HL-60/S4 treated with retinoic acid at 250 ng/mL for 4 days and 3 days (cell line): ENCODE results near the gene ARHGEF3.
"Not testable (repeated sequence)": the region's sequence is repeated elsewhere in the genome, so short reads cannot be mapped to it uniquely, and the experiment has no call there.

Experiments used
- in situ Hi-C: fragments of 300-500 bp; cut with MboI; formaldehyde crosslinking; loops from 2 replicates; pipeline ENCODE4 v1.7.0; 2022; ENCODE audit warnings: low sequenced_read_pairs

Gene ARHGEF3

DNA sequence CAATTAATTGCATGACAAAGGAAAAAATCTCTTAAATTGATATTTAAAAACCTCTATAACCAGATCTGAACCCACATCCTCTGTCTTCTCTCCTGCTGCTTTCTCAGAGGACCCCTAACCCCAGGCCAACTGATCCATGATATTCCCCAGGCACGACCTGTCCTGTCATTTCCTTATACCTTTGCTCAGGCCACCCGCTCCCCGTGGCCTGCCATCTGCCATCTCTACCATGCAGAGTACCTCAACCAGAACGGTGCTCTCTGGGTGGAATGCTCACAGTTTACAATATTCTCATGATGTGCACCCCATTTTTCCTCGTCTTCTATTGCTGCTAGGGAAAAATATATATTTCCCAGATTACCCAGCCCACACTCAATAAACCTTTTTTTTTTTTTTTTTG lies 57.7 kb downstream of the ARHGEF3 start:
- in situ Hi-C loops = no loop called here

DNA sequence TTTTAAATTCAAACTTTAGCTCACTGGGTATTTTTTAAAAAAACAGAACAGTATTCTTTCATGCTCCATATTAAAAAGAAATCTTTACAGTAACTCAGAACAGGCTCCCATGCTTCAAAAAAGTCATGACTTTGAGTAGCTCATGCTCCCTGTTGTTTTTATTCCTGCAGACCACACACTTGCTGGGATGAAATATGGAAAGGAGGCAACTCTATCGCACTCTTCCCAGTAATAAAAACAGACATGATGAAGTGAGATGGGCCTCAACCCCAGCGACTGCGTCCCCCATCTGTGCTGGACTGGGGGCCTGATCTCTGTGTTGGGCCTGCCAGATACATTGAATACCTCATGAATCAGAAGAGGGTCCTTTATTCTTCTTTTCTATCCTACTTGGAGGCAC lies 58.9 kb downstream of the ARHGEF3 start:
- in situ Hi-C loops = no loop called here

DNA sequence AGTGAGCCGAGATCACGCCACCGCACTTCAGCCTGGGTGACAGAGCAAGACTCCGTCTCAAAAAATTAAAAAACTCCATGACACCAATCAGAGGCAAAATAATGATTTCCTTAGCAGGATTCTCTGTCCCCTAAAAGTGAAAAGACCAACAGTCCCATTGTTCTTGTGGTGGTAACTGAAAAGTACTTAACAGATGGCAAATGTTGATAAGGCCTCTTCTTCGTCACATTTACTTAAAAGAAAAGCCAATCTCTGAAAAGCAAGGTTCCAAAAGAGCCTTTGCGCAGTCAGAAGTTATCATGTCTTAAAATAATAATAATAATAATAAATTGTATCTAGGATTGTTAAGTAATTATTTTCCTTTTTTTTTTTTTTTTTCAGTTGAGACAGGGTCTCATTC lies 62.7 kb downstream of the ARHGEF3 start:
- in situ Hi-C loops = no loop called here

DNA sequence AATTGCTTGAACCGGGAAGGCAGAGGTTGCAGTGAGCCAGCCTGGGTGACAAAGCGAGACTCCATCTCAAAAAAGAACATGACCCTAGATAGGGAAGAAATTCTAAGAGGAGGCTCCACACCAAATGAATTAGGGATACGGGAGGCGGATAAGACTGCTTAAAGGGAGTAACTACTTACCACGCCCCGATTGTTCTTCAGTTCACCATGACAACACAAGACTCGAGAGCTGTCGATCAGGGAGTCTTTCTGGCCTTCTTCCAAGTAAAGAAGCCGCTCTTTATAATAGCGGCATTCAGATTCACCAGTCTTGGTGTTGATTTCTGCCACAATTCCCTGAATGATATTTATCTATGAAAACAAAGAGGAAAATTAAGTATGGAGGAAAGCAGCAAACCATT lies 64.7 kb downstream of the ARHGEF3 start:
- in situ Hi-C loops = no loop called here

DNA sequence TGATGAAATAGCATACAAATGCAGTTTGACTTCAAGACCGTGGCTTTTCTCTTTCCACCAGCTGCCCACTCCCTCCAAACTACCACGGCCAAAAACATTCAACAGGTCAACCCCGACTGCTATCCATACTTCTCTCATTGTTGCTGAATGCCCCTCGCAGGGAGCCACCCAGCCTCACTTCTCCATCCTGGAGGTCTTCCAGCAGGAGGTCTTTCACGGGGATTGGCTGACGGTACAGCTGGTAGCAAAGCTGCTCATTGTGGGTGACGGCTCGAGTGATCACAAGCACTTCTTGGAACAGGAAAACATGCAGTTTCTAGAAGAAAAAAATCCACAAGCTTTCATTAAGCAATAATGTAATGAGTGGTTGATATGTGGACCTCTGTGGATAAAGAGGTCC lies 69.6 kb downstream of the ARHGEF3 start:
- in situ Hi-C loops = no loop called here

DNA sequence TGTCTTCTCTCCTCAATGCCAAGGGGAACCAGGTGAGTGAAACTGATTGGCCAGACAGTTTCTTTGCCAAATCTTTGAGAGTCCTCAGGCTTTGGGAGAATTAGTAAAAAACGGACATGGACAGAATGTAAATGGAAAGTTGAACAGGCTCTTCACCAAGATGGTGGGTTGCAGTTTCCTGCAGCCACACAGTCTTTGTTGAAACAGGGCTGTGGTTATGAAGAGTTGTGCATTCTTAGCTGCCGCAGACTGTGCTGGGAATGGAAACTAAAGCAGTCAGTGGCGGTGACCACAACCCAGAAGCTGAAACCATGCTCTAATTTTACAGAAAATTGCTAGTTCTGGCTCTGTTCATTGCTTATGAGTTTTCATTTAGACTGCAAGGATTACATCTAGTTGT lies 76.6 kb downstream of the ARHGEF3 start:
- in situ Hi-C loops = no loop called here

DNA sequence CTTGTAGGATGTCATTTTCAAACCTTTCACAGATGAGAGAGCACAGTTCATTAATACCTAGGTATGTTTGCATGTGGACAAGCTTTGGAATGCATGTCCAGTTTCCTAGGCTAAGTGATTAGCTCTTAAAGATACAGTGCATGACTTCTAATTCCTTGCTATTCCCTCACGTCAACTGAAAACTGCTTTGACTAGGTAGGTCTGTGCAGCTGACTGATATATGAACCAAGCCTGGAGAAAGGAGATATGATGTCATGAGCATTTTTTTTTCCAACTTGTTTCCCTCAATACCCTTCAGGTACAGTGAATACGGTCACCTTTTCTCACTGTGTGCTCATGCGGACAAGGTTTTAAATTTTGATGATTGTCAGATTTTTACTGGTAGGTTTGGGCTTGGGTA lies 77.1 kb downstream of the ARHGEF3 start:
- in situ Hi-C loops = no loop called here

DNA sequence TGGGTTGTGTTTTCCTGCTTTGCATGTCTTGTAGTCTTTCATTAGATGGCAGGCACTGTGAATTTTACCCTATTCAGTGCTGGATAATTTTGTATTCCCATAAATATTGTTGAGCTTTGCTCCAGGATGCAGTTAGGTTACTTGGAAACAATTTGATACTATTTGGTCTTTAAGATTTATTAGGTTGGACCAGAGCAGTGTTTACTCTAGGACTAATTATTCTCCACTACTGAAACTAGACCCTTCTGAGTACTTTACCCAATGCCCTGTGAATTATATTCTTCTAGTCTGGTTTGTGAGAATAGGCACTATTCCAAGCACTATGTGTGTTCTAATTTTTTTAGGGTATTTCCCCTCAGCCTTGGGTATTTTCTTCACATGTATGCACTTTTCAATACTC lies 80.9 kb downstream of the ARHGEF3 start:
- in situ Hi-C loops = no loop called here

DNA sequence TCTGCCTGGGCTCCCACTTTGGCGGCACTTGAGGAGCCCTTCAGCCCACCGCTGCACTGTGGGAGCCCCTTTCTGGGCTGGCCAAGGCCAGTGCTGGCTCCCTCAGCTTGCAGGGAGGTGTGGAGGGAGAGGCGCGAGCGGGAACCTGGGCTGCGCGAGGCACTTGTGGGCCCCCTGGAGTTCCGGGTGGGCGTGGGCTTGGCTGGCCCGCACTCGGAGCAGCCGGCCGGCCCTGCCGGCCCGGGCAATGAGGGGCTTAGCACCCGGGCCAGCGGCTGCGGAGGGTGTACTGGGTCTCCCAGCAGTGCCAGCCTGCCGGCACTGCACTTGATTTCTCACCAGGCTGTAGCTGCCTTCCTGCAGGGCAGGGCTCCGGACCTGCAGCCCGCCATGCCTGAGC lies 82.9 kb downstream of the ARHGEF3 start:
- in situ Hi-C loops = not testable (repeated sequence)

DNA sequence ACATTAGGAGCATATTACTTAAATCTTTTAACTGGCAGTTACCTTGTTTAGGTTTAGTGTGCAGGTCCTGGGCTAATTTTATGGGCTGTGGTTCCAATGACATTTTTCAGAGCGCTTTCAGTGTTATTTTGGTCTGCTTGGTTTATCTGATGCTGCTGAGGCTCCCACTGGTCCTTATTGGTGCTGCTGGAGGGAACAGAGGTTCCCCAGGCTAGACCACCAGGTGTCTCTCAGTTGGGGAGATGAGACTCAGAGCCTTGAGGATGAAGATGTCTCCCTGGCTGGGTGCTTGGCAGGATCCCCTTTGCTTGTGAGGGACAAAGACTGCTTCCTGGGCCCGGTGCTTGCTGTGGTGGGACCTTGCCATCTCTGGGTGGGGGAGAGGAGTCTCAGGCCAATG lies 90.4 kb downstream of the ARHGEF3 start:
- in situ Hi-C loops = no loop called here

DNA sequence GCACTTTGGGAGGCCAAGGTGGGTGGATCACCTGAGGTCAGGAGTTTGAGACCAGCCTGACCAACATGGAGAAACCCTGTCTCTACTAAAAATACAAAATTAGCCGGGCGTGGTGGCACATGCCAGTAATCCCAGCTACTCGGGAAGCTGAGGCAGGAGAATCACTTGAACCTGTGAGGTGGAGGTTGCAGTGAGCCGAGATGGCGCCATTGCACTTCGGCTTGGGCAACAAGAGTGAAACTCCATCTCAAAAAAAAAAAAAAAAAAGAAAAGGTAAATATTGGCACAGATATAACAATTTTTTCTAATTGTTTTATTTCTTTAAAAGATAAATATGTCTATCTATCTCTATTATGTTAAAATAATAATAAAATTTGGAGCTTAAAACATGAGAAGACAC lies 94.3 kb downstream of the ARHGEF3 start:
- in situ Hi-C loops = loop anchor here (10.0 kb wide), 1 partner anchor 287 kb away; no protein-coding TSS in a partner anchor

DNA sequence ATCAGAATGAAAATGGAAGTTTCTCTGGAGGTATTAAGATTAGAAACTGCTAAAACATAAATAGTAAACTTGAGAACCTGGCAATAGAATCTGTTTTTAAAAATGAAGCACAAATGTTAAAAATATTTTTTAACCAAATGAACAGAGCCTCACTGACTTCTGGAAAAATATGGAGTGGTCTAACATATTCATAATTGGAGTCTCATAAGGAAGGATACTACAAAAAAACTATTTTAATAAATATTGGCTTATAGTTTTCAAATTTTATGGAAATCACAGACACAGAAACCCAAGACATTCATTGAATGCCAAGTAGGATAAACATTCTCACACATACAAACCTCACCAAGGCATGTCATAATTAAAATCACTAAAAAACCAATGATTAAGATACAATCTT lies 95.1 kb downstream of the ARHGEF3 start:
- in situ Hi-C loops = loop anchor here (10.0 kb wide), 1 partner anchor 288 kb away; no protein-coding TSS in a partner anchor

DNA sequence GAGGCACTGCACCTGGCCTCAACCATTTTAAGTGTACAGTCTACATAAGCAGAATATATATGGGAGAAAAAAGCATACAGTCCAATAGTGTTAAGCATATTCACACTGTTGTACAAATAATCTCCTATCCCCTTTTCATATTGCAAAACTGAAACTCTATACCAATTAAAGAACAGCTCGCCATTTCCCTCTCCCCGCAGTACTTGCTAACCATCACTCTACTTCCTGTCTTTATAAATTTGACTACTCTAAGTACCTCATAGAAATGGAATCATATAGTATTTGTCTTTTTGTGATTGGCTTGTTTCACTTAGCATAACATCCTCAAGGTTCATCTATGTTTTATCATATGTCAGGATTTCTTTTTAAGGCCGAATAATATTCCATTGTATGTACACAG lies 97.0 kb downstream of the ARHGEF3 start:
- in situ Hi-C loops = loop anchor here (10.0 kb wide), 1 partner anchor 290 kb away; no protein-coding TSS in a partner anchor

DNA sequence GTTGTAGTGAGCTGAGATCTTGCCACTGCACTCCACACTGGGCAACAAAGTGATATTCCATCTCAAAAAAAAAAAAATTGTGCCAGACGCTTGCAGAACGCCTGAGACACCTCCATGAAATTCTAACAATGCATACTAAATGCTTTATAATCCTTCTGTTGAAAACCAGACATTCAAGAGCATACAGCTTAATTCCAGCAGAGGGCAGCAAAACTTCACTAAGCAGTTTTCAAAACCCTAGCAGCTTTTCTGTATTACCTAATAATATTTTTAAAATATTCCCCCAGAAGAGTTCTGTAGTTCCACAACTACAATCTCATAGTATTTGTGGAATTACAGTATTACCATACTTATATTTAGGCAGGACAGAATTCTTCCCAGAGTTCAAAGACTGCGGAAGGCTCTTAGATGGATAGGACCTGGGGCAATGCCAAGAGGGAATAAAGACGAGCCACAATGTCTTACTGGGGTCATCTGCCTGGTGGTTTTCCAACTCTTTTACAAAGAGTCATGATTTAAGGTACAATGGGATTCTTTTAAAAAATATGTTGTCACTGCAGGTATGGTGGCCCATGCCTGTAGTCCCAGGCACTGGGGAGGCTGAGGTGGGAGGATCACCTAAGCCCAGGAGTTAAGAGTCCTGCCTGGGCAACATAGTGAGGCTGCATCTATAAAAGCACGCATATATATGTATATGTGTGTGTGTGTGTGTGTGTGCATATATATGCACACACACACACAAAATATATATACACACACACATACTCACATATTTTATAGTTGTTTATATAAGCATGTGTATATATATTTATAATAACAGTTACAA lies 99.0 kb downstream of the ARHGEF3 start:
- in situ Hi-C loops = loop anchor here (10.0 kb wide), 1 partner anchor 292 kb away; no protein-coding TSS in a partner anchor

DNA sequence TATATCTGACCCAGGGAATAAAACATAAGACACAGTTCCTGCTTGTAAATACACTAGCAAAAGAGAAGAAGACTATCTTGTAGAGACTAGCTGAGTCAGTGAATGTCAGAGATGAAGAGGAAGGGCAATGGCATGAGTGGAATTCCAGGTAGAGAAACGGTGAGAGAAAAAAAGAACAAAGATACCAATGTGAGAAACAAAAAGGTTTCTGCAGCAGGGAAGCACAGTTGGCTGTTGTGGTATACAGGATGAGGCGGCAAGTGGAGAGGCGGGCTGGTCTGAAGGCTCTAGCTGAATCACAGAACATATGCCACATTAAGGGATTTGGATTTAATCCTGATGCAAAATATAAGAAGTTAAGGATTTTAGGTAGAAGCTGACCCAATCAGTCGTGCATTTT lies 101.6 kb downstream of the ARHGEF3 start:
- in situ Hi-C loops = loop anchor here (10.0 kb wide), 1 partner anchor 295 kb away; no protein-coding TSS in a partner anchor

DNA sequence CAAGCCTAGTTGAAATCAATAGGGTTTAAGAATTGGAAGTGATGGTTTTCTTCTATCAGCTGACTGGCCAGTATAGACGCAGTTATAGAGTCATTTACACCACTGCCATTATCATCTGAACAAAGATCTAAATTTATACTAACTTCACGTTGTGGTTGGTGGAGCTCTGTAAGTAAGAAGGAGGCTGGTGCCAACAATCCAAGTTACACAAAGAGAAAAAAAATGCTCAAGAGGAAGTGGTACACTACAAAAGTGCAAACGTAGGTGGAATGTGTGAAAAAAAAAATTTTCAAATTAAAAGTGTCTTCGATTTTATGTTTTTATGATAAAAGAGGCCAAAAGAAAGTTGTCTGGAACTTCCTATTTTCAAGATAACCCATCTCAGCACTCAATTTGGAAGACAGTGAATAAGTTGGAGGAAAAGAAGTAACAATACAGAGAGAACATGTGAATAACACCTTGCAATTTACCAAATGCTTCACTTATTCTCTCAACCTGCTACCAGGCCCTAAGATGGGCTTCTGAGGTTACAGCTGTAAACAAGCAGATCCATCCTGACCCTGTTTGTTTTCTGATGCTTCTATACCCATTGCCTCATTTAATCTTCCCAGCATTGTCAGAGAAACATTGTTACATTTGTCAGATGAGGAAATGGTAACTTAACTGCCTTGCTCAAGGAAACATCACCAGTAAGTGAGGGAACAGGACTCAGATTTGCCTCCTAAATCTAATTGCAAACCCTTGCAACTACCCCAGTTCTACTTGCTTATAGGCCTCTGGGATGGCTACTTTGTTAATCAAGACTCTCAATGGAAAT lies 106.7 kb downstream of the ARHGEF3 start:
- in situ Hi-C loops = no loop called here

DNA sequence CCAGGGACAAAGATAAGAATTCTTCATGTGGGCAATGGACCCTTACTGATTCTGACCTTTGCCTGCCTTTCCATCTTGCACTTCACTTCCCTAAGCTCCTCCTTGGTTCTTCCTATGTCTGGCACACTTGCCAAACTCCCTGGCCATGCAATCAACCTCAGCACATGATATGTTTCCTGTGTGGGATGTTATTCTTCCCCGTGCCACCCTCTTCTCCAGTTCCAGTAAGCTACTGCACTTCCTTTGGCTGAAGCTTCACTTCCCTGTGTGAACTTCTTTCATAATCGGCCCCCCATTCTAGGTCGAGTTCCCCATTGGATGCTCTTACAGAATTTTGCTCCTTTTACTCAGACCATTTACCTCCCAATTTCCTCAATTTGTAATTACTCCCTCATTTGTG lies 108.0 kb downstream of the ARHGEF3 start:
- in situ Hi-C loops = no loop called here

DNA sequence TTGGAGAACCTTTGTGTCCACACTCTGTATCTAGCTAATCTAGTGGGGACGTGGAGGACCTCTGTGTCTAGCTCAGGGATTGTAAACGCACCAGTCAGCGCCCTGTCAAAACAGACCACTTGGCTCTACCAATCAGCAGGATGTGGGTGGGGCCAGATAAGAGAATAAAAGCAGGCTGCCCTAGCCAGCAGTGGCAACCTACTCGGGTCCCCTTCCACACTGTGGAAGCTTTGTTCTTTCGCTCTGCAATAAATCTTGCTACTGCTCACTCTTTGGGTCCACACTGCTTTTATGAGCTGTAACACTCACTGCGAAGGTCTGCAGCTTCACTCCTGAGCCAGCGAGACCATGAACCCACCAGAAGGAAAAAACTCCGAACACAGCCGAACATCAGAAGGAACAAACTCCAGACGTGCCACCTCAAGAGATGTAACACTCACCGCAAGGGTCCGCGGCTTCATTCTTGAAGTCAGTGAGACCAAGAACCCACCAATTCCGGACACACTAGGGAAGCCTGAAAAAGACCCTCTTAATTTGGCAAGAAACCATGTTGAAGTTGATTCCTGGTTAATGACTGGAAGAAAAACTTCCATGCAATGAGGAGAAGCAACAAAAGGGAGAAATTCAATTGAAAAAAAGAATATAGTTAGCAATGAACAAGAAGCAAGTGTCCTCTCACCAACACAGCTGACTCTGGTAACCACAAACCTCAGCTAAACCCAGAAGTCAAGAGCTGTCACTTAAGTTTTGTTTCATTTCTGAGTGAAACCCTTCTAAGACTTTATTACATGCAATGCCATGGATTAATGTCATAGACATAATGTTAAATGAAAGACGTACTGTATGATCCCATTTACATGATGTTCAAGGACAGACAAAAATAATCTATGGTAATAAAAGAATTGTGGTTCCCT lies 109.0 kb downstream of the ARHGEF3 start:
- in situ Hi-C loops = not testable (repeated sequence)

DNA sequence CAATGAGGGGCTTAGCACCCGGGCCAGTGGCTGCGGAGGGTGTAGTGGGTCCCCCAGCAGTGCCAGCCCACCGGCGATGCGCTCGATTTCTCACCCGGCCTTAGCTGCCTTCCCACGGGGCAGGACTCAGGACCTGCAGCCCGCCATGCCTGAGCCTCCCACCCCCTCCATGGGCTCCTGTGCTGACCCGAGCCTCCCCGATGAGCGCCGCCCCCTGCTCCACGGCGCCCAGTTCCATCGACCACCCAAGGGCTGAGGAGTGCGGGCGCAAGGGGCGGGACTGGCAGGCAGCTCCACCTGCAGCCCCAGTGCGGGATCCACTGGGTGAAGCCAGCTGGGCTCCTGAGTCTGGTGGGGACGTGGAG lies 109.8 kb downstream of the ARHGEF3 start:
- in situ Hi-C loops = not testable (repeated sequence)

DNA sequence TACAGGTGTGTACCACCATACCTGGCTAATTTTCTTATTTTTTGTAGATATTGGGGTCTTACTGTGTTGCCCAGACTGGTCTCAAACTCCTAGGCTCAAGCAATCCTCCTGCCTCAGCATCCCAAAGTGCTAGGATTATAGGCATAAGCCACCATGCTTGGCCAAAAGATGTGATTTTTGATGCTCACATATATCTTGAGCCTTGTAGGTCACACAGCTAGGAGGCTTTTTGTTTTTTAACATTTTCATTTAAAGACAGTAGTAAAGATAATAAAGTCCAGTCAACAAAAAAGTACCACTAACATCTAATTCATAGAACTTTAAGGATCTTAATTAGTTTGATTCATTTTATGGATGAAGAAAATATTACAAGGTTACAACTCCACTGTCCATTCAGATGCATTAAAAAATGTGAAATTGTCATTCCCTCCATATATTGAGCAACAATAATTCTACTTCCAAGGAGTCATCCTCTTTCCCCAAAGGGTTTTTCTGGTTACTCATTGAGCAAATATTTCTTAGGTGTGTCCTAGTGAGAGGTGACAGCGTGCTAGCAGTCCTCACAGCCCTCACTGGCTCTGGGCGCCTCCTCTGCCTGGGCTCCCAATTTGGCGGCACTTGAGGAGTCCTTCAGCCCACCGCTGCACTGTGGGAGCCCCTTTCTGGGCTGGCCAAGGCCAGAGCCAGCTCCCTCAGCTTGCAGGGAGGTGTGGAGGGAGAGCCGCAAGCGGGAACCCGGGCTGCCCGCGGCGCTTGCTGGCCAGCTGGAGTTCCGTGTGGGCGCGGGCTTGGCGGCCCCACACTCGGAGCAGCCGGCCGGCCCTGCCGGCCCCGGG lies 110.4 kb downstream of the ARHGEF3 start:
- in situ Hi-C loops = no loop called here
